Naive thymus-derived CD4-positive, alpha-beta T cell (primary cell): Measurements from ENCODE around the gene MYO9A. TPM values are rescaled to one million over a fixed set of nuclear protein-coding genes. Genes with fewer than 3 reads are reported as not detected.

ENCODE experiments used
- ATAC-seq: fragments of 150-1000 bp; cut with Tn5 transposase; 2 replicates; pipeline ENCODE4 v1.10.0; 2021; ENCODE audit warnings: mild to moderate bottlenecking, moderate library complexity
- CTCF ChIA-PET: fragments of 350-600 bp; sonication (Branson Sonifier 250); formaldehyde crosslinking; loops from one replicate; lab custom pipeline; 2021; ENCODE audit warnings: antibody characterized with exemption; lab: Charles Lee
- POLR2A ChIA-PET: fragments of 350-600 bp; sonication (Branson Sonifier 250); formaldehyde crosslinking; loops from one replicate; lab custom pipeline; 2021; ENCODE audit warnings: antibody characterized with exemption, inconsistent platforms; lab: Charles Lee
- DNase-seq, 9 donors: peaks; one replicate each; pipeline versions ENCODE4 v3.0.0 to v3.0.0-alpha.2; 2020 to 2022; ENCODE audit warnings: mixed read lengths in 1 of 9
- H3K27ac ChIP-seq: one replicate; pipeline ENCODE4 v1.7.0; 2013; ENCODE audit warnings: mild to moderate bottlenecking, low read depth, low read length, moderate library complexity
- H3K27me3 ChIP-seq, 2 donors: one replicate each; pipeline ENCODE4 v1.7.0; 2013; ENCODE audit warnings: low read length in 2 of 2, mild to moderate bottlenecking in 2 of 2, moderate library complexity in 2 of 2; ENCODE audit not compliant: control insufficient read depth in 2 of 2, insufficient read depth in 2 of 2
- H3K36me3 ChIP-seq, 3 experiments: 1 replicate in 2 of 3; 2 replicates in 1 of 3; pipeline ENCODE4 v1.7.0; 2013; ENCODE audit warnings: low read length in 3 of 3, mild to moderate bottlenecking in 3 of 3, moderate library complexity in 1 of 3; ENCODE audit not compliant: insufficient read depth in 3 of 3, control insufficient read depth in 2 of 3
- H3K4me1 ChIP-seq, 2 donors: one replicate each; pipeline ENCODE4 v1.7.0; 2013; ENCODE audit warnings: low read length in 2 of 2, mild to moderate bottlenecking in 2 of 2, moderate library complexity in 1 of 2; ENCODE audit not compliant: control insufficient read depth in 2 of 2, insufficient read depth in 2 of 2
- H3K4me3 ChIP-seq: 2 replicates; pipeline ENCODE4 v1.7.0; 2013; ENCODE audit warnings: mild to moderate bottlenecking, low read length
- H3K9me3 ChIP-seq, 3 experiments: 1 replicate in 2 of 3; 2 replicates in 1 of 3; pipeline ENCODE4 v1.7.0; 2013; ENCODE audit warnings: low read length in 3 of 3; ENCODE audit not compliant: control insufficient read depth in 2 of 3
- H3K27ac Mint-ChIP-seq, 9 donors: one replicate each; pipeline ENCODE4 v1.8.0; 2020 to 2022; ENCODE audit warnings: mixed read lengths in 9 of 9, mild to moderate bottlenecking in 8 of 9, moderate library complexity in 5 of 9, inconsistent platforms in 2 of 9
- H3K27me3 Mint-ChIP-seq, 5 donors: one replicate each; pipeline ENCODE4 v1.8.0; 2021 to 2022; ENCODE audit warnings: mixed read lengths in 5 of 5, mild to moderate bottlenecking in 1 of 5
- H3K36me3 Mint-ChIP-seq, 5 donors: one replicate each; pipeline ENCODE4 v1.8.0; 2020 to 2022; ENCODE audit warnings: mixed read lengths in 5 of 5, mild to moderate bottlenecking in 3 of 5, inconsistent platforms in 1 of 5
- H3K4me1 Mint-ChIP-seq, 7 donors: one replicate each; pipeline ENCODE4 v1.8.0; 2020 to 2022; ENCODE audit warnings: mixed read lengths in 7 of 7, mild to moderate bottlenecking in 3 of 7, inconsistent platforms in 1 of 7
- H3K4me3 Mint-ChIP-seq, 10 donors: one replicate each; pipeline ENCODE4 v1.8.0; 2020 to 2022; ENCODE audit warnings: mild to moderate bottlenecking in 10 of 10, mixed read lengths in 10 of 10, moderate library complexity in 6 of 10, inconsistent platforms in 2 of 10
- H3K9me3 Mint-ChIP-seq, 11 donors: one replicate each; pipeline ENCODE4 v1.8.0; 2020 to 2022; ENCODE audit warnings: mixed read lengths in 11 of 11, mild to moderate bottlenecking in 4 of 11, inconsistent platforms in 1 of 11, moderate library complexity in 1 of 11
- intact Hi-C, 2 donors: fragments of 100-400 bp; cut with micrococcal nuclease; formaldehyde crosslinking; loops; one replicate each; pipeline ENCODE4 v1.15.1; 2023
- polyA plus RNA-seq, 2 donors: library from polyadenylated mRNA; unstranded; fragments of 300-500 nt; fragmentation: Illumina TruSeq; gene quantifications; one replicate each; pipeline ENCODE4 v1.2.3, GENCODE V29; 2021
- total RNA-seq, 6 experiments: library from RNA in 5 of 6; stranded (reverse) in 5 of 6; gene quantifications; 1 replicate in 5 of 6; 2 replicates in 1 of 6; pipeline ENCODE4 v1.2.3 and lab custom pipeline; 2021 to 2026

The MYO9A gene, protein sequence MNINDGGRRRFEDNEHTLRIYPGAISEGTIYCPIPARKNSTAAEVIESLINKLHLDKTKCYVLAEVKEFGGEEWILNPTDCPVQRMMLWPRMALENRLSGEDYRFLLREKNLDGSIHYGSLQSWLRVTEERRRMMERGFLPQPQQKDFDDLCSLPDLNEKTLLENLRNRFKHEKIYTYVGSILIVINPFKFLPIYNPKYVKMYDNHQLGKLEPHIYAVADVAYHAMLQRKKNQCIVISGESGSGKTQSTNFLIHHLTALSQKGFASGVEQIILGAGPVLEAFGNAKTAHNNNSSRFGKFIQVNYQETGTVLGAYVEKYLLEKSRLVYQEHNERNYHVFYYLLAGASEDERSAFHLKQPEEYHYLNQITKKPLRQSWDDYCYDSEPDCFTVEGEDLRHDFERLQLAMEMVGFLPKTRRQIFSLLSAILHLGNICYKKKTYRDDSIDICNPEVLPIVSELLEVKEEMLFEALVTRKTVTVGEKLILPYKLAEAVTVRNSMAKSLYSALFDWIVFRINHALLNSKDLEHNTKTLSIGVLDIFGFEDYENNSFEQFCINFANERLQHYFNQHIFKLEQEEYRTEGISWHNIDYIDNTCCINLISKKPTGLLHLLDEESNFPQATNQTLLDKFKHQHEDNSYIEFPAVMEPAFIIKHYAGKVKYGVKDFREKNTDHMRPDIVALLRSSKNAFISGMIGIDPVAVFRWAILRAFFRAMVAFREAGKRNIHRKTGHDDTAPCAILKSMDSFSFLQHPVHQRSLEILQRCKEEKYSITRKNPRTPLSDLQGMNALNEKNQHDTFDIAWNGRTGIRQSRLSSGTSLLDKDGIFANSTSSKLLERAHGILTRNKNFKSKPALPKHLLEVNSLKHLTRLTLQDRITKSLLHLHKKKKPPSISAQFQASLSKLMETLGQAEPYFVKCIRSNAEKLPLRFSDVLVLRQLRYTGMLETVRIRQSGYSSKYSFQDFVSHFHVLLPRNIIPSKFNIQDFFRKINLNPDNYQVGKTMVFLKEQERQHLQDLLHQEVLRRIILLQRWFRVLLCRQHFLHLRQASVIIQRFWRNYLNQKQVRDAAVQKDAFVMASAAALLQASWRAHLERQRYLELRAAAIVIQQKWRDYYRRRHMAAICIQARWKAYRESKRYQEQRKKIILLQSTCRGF (N-terminal part only)
- total RNA-seq, result 10 to 100 TPM; 21.6 to 53.3 (median 29.7) TPM
- polyA plus RNA-seq, result 10 to 100 TPM in 1 of 2 donors, 1 to 10 TPM in 1; 8.4 to 20.7 TPM
- 98.9 reads per million, percentile 84 among the genes with 10 or more reads in this experiment for total RNA-seq (lab: John Stamatoyannopoulos, UW)

- H3K36me3 ChIP-seq, result peaks cover 0 to 7% (median 0%) of the 10 kb centered on the region in 3 experiments
- peak within 1 kb of the TSS; percentile 94 for H3K27ac ChIP-seq
- H3K4me1 Mint-ChIP-seq, result peaks cover 23 to 50% (median 42%) of the 10 kb centered on the region in 7 donors
- intact Hi-C loops, result loop anchor here (1.0 to 10.0 kb wide), 9 partner anchors 77 to 935 kb away; partner anchors contain the start of genes PARP6 (in 2 of the 2), PKM (in 2 of the 2), ADPGK (in 1 of the 2) and CELF6 (in 1 of the 2)
- H3K27ac Mint-ChIP-seq, result peak within 1 kb of the TSS; percentile 81 to 99 (median 99)
- no peaks in the 10 kb centered on the region for H3K9me3 ChIP-seq
- peaks cover 0 to 21% (median 0%) of the 10 kb centered on the region in 5 donors for H3K27me3 Mint-ChIP-seq
- DNase-seq (peak; percentile 93 to 99 (median 98)), ATAC-seq (peak; percentile 90)
- ChIA-PET POLR2A (interaction anchor here (0.7 to 0.9 kb wide), 3 partner anchors 110 to 113 kb away, joined by 3 read pairs; no protein-coding TSS in a partner anchor), CTCF (no interaction called here)
- peak within 1 kb of the TSS; percentile 89 to 99 (median 97) for H3K4me3 Mint-ChIP-seq
- peaks cover 7 to 11% of the 10 kb centered on the region in 2 donors for H3K4me1 ChIP-seq
- peak within 1 kb of the TSS; percentile 86 for H3K4me3 ChIP-seq
- H3K9me3 Mint-ChIP-seq, result no peaks in the 10 kb centered on the region
- no peaks in the 10 kb centered on the region for H3K27me3 ChIP-seq
- H3K36me3 Mint-ChIP-seq, result no peaks in the 10 kb centered on the region
These were observed at the start of gene MYO9A, which contains the start of gene SENP8 for GRCh38 chr15:72118017-72118978. Gene MYO9A (minus strand): TSS chr15:72118150. CDS start chr15:72046563, 71,587 bp downstream. Gene SENP8 (plus strand): TSS chr15:72118403. CDS start chr15:72139624, 21,221 bp downstream.

- Histone ChIP-seq H3K4me3 (no peak overlapping the region), H3K27me3 (no peaks in the 10 kb centered on the region), H3K27ac (no peak overlapping the region), H3K36me3 (no peaks in the 10 kb centered on the region), H3K4me1 (peaks cover 0 to 3% of the 10 kb centered on the region in 2 donors), H3K9me3 (no peaks in the 10 kb centered on the region)
- intact Hi-C loops, result no loop called here
- Mint-ChIP-seq H3K4me1 (peaks cover 0 to 15% (median 0%) of the 10 kb centered on the region in 7 donors), H3K36me3 (no peaks in the 10 kb centered on the region), H3K4me3 (no peak overlapping the region), H3K27ac (no peak overlapping the region), H3K27me3 (peaks cover 0 to 19% (median 4%) of the 10 kb centered on the region in 5 donors), H3K9me3 (no peaks in the 10 kb centered on the region)
- ChIA-PET POLR2A (no interaction called here), CTCF (no interaction called here)
- DNase-seq (no peak), ATAC-seq (no peak)
These were observed 49.5 kb upstream of the MYO9A start for GRCh38 chr15:72167445-72167844.

- no peak for ATAC-seq
- Histone ChIP-seq H3K4me3 (no peak overlapping the region), H3K4me1 (peaks cover 0 to 3% of the 10 kb centered on the region in 2 donors), H3K27ac (no peak overlapping the region), H3K27me3 (no peaks in the 10 kb centered on the region), H3K9me3 (no peaks in the 10 kb centered on the region), H3K36me3 (no peaks in the 10 kb centered on the region)
- ChIA-PET CTCF (no interaction called here), POLR2A (interaction anchor here (0.7 kb wide), 1 partner anchor 27 kb away, joined by 4 read pairs; no protein-coding TSS in a partner anchor)
- no peak overlapping the region for H3K4me3 Mint-ChIP-seq
- intact Hi-C loops, result no loop called here
- peaks cover 0 to 19% (median 4%) of the 10 kb centered on the region in 5 donors for H3K27me3 Mint-ChIP-seq
- no peak overlapping the region for H3K27ac Mint-ChIP-seq
- no peaks in the 10 kb centered on the region for H3K36me3 Mint-ChIP-seq
- H3K4me1 Mint-ChIP-seq, result peaks cover 0 to 15% (median 0%) of the 10 kb centered on the region in 7 donors
- H3K9me3 Mint-ChIP-seq, result no peaks in the 10 kb centered on the region
- no peak for DNase-seq
These were observed 48.9 kb upstream of the MYO9A start for GRCh38 chr15:72166716-72167417.

DNA sequence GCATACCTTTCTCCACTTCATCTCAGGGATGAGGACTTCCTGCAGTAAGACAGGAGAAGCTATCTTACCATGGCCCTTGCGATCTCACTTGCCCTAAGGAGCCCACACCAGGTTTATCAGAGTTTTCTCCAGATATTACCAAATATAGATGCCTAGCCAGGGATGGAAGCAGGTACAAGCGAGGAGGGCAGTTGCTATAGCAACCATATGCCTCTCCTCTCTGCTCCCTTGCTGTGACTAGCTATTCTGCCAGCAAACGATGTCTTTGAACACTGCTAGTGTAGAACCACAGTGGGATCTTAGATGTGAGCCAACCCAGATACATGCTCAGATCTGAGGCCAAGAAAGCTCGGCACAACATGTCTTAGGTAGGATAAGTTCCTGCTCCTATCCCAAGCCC is 45.8 kb upstream of the MYO9A start:
- H3K4me1 Mint-ChIP-seq, result peaks cover 0 to 9% (median 0%) of the 10 kb centered on the region in 7 donors
- intact Hi-C loops, result no loop called here
- no peaks in the 10 kb centered on the region for H3K36me3 Mint-ChIP-seq
- Histone ChIP-seq H3K4me1 (peaks cover 0 to 3% of the 10 kb centered on the region in 2 donors), H3K9me3 (no peaks in the 10 kb centered on the region), H3K27me3 (no peaks in the 10 kb centered on the region), H3K36me3 (no peaks in the 10 kb centered on the region), H3K27ac (no peak overlapping the region), H3K4me3 (no peak overlapping the region)
- ChIA-PET CTCF (no interaction called here), POLR2A (interaction anchor here (0.6 kb wide), 1 partner anchor 176 kb away, joined by 3 read pairs; no protein-coding TSS in a partner anchor)
- H3K27ac Mint-ChIP-seq, result no peak overlapping the region
- peaks cover 0 to 12% (median 5%) of the 10 kb centered on the region in 5 donors for H3K27me3 Mint-ChIP-seq
- no peaks in the 10 kb centered on the region for H3K9me3 Mint-ChIP-seq
- DNase-seq (no peak), ATAC-seq (no peak)
- no peak overlapping the region for H3K4me3 Mint-ChIP-seq

- no peaks in the 10 kb centered on the region for H3K9me3 Mint-ChIP-seq
- no peaks in the 10 kb centered on the region for H3K36me3 Mint-ChIP-seq
These were observed 44.6 kb upstream of the MYO9A start for GRCh38 chr15:72162569-72162968.

More at GRCh38 chr15:72162569-72162968, 44.6 kb upstream of the MYO9A start:
- Histone ChIP-seq H3K36me3 (no peaks in the 10 kb centered on the region), H3K4me3 (no peak overlapping the region), H3K9me3 (no peaks in the 10 kb centered on the region), H3K27ac (no peak overlapping the region), H3K27me3 (no peaks in the 10 kb centered on the region), H3K4me1 (no peaks in the 10 kb centered on the region)
- Mint-ChIP-seq H3K4me3 (no peak overlapping the region), H3K27ac (no peak overlapping the region), H3K4me1 (peaks cover 0 to 2% (median 0%) of the 10 kb centered on the region in 7 donors), H3K27me3 (peaks cover 0 to 8% (median 5%) of the 10 kb centered on the region in 5 donors)
- ChIA-PET POLR2A (no interaction called here), CTCF (no interaction called here)
- ATAC-seq (no peak), DNase-seq (no peak)
- intact Hi-C loops, result no loop called here
